HepG2 (cell line): ENCODE results near the gene BEAN1. TPM values are rescaled to one million over a fixed set of nuclear protein-coding genes. Genes with fewer than 3 reads are reported as not detected.

Experiments
- ATF6 ChIP-seq: sonication (generic); formaldehyde crosslinking; conservative IDR thresholded peaks from 2 replicates; pipeline ENCODE4 v1.4.0; 2020; ENCODE audit warnings: missing genetic modification reagents
- FLYWCH1 ChIP-seq: sonication (generic); formaldehyde crosslinking; IDR thresholded peaks from 2 replicates; pipeline ENCODE4 v1.8.1; 2023; ENCODE audit warnings: mild to moderate bottlenecking, missing genetic modification reagents
- GTF3A ChIP-seq: sonication (generic); formaldehyde crosslinking; conservative IDR thresholded peaks from 2 replicates; pipeline ENCODE4 v1.4.0; 2020; ENCODE audit warnings: mild to moderate bottlenecking, missing genetic modification reagents
- RFX3 ChIP-seq: IDR thresholded peaks from 2 replicates; pipeline ENCODE4 v1.6.1; 2016; ENCODE audit warnings: missing biosample characterization, missing genetic modification reagents
- RXRA ChIP-seq: sonication (generic); formaldehyde crosslinking; IDR thresholded peaks from 2 replicates; pipeline ENCODE4 v1.5.1; 2020; ENCODE audit warnings: missing genetic modification reagents
- SPEN ChIP-seq: sonication (generic); formaldehyde crosslinking; IDR thresholded peaks from 2 replicates; pipeline ENCODE4 v1.5.1; 2020; ENCODE audit warnings: low read depth, mild to moderate bottlenecking, missing genetic modification reagents
- TARDBP ChIP-seq: sonication (generic); formaldehyde crosslinking; IDR thresholded peaks from 2 replicates; pipeline ENCODE4 v1.8.0; 2022; ENCODE audit warnings: mild to moderate bottlenecking, missing genetic modification reagents
- TFE3 ChIP-seq: IDR thresholded peaks from 2 replicates; pipeline ENCODE4 v1.6.1; 2016
- ZBED4 ChIP-seq: sonication (generic); formaldehyde crosslinking; IDR thresholded peaks from 2 replicates; pipeline ENCODE4 v1.4.0; 2020; ENCODE audit warnings: missing genetic modification reagents, borderline replicate concordance
- ZBTB26 ChIP-seq: IDR thresholded peaks from 2 replicates; pipeline ENCODE4 v1.6.1; 2016; ENCODE audit warnings: missing compliant biosample characterization, missing genetic modification reagents, borderline replicate concordance
- ZFP36 ChIP-seq: fragments of 150-350 bp; IDR thresholded peaks from 2 replicates; pipeline ENCODE4 v1.6.1; 2018; ENCODE audit warnings: borderline replicate concordance, low read length, low read depth; ENCODE audit not compliant: partially characterized antibody
- ZFP82 ChIP-seq: sonication (generic); formaldehyde crosslinking; IDR thresholded peaks from 2 replicates; pipeline ENCODE4 v1.5.1; 2020; ENCODE audit warnings: mild to moderate bottlenecking, missing genetic modification reagents, borderline replicate concordance
- polyA plus RNA-seq, 8 experiments: library from polyadenylated mRNA; depleted of rRNA in 3 of 8; stranded (reverse) in 7 of 8; unstranded in 1 of 8; fragments of >200 nt; fragmentation: Illumina TruSeq in 4 of 8; extraction: Trizol in 4 of 8; gene quantifications; 2 replicates each; pipeline versions ENCODE4 v1.2.1 to v1.2.3, GENCODE V29; 2011 to 2016; ENCODE audit warnings: low read depth in 4 of 8, missing spikeins in 1 of 8, mixed read lengths in 1 of 8; ENCODE audit not compliant: insufficient read depth in 1 of 8
- total RNA-seq, 5 experiments: library from RNA; depleted of rRNA; stranded (reverse); fragments of >200 nt; fragmentation: Illumina TruSeq; extraction: Trizol; gene quantifications; 2 replicates each; pipeline ENCODE4 v1.2.3, GENCODE V29; 2016; ENCODE audit warnings: low read depth in 1 of 5
- TF ChIP-seq, protein P1 (sequence below): sonication (generic); formaldehyde crosslinking; IDR thresholded peaks from 2 replicates; pipeline ENCODE4 v1.4.0; 2020; ENCODE audit warnings: mild to moderate bottlenecking, missing genetic modification reagents
- TF ChIP-seq, protein P2 (sequence below): sonication (generic); formaldehyde crosslinking; IDR thresholded peaks from 2 replicates; pipeline ENCODE4 v1.9.0; 2022; ENCODE audit warnings: low read depth, missing genetic modification reagents
- TF ChIP-seq, protein P3 (sequence below): IDR thresholded peaks from 2 replicates; pipeline ENCODE4 v1.6.1; 2016; ENCODE audit warnings: mild to moderate bottlenecking, missing biosample characterization, missing genetic modification reagents

BEAN1 gene
- total and polyA plus RNA-seq, 2 of the 13 experiments (the other 11 are each of a cell fraction or from before 2014, with no cell fraction given) = 0.53 to 1.4 TPM

GRCh38 chr16:66406534-66407221 lies 20.4 kb upstream of the BEAN1 start (continued):
- TF ChIP-seq, protein P1, sequence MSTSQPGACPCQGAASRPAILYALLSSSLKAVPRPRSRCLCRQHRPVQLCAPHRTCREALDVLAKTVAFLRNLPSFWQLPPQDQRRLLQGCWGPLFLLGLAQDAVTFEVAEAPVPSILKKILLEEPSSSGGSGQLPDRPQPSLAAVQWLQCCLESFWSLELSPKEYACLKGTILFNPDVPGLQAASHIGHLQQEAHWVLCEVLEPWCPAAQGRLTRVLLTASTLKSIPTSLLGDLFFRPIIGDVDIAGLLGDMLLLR = no peak
- 0 out of 2 replicates have a peak, but pooled peaks have one; percentile 53 for TF ChIP-seq GTF3A (CRISPR knock-in tag)
- no peak for TF ChIP-seq ZFP82 (CRISPR knock-in tag)
- peak; percentile 83 for TF ChIP-seq SPEN (CRISPR knock-in tag)
- no peak for TF ChIP-seq ZFP36
- TF ChIP-seq RFX3 (CRISPR knock-in tag) = no peak
- TF ChIP-seq, protein P2, sequence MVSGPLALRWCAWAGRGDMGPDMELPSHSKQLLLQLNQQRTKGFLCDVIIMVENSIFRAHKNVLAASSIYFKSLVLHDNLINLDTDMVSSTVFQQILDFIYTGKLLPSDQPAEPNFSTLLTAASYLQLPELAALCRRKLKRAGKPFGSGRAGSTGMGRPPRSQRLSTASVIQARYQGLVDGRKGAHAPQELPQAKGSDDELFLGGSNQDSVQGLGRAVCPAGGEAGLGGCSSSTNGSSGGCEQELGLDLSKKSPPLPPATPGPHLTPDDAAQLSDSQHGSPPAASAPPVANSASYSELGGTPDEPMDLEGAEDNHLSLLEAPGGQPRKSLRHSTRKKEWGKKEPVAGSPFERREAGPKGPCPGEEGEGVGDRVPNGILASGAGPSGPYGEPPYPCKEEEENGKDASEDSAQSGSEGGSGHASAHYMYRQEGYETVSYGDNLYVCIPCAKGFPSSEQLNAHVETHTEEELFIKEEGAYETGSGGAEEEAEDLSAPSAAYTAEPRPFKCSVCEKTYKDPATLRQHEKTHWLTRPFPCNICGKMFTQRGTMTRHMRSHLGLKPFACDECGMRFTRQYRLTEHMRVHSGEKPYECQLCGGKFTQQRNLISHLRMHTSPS (CRISPR knock-in tag) = peak; percentile 73
- TF ChIP-seq FLYWCH1 (CRISPR knock-in tag) = no peak
- TF ChIP-seq ZBTB26 = no peak
- peak; percentile 71; the same call in 1 of the 2 replicates for TF ChIP-seq RXRA (CRISPR knock-in tag)
- TF ChIP-seq ATF6 (CRISPR knock-in tag) = no peak
- peak; percentile 61 for TF ChIP-seq TFE3
- TF ChIP-seq, protein P3, sequence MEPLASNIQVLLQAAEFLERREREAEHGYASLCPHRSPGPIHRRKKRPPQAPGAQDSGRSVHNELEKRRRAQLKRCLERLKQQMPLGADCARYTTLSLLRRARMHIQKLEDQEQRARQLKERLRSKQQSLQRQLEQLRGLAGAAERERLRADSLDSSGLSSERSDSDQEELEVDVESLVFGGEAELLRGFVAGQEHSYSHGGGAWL (CRISPR knock-in tag) = peak; percentile 70
- peak; percentile 88 for TF ChIP-seq TARDBP (CRISPR knock-in tag)
- TF ChIP-seq ZBED4 (CRISPR knock-in tag) = peak; percentile 93
